BJ (cell line): ENCODE results near the gene LYPLAL1. TPM values are rescaled to one million over a fixed set of nuclear protein-coding genes. Genes with fewer than 3 reads are reported as not detected.

ENCODE experiments used
- CTCF ChIA-PET: fragments of 350-600 bp; formaldehyde crosslinking; extraction: SDS; loops from one replicate; lab custom pipeline; 2021; ENCODE audit warnings: antibody characterized with exemption, inconsistent platforms; lab: Yijun Ruan, JAX
- POLR2A ChIA-PET: fragments of 300-600 bp; sonication (Branson Sonifier 250); formaldehyde crosslinking; extraction: SDS; loops from one replicate; lab custom pipeline; 2021; ENCODE audit warnings: antibody characterized with exemption; lab: Charles Lee
- DNase-seq: peaks from one replicate; pipeline ENCODE4 v3.0.0-alpha.2; 2011; ENCODE audit warnings: low read depth
- H3K27me3 ChIP-seq: 2 replicates; pipeline ENCODE4 v1.6.0; 2011; ENCODE audit warnings: low read length; ENCODE audit not compliant: control insufficient read depth, insufficient read depth
- H3K36me3 ChIP-seq: 2 replicates; pipeline ENCODE4 v1.5.1; 2011; ENCODE audit warnings: low read length; ENCODE audit not compliant: control insufficient read depth, insufficient read depth
- H3K4me3 ChIP-seq: 2 replicates; pipeline ENCODE4 v1.5.1; 2011; ENCODE audit warnings: low read depth, mild to moderate bottlenecking, control low read depth, low read length
- polyA plus RNA-seq: library from polyadenylated mRNA; depleted of rRNA; stranded (reverse); fragments of >200 nt; gene quantifications from 2 replicates; pipeline ENCODE4 v1.2.3, GENCODE V29; 2011
- TF ChIP-seq, protein P1 (sequence below): IDR thresholded peaks from 2 replicates; pipeline ENCODE4 v1.5.1; 2011; ENCODE audit warnings: low read depth, mild to moderate bottlenecking, control low read depth, inconsistent platforms, low read length, moderate library complexity; ENCODE audit not compliant: insufficient read depth

Gene LYPLAL1
- polyA plus RNA-seq, 1 experiment, result 4.1 TPM

DNA sequence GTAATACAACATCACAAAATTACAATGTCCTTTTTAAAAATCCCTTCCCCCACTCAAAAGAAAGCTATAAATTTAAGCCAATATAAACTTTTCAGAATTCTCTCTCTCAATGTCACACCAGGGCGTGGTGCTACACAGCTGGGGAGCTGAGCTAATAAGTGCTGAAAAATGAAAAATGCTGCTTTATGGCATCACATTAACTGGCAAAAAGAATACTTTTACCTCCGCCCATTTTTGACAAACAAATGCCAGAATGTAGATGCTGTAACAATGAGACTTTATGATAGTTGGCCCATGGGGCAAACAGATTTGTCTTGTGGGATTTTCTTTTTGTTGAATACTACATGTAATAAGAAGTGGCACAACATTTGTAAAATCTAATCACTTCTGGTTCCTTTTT lies 12.7 kb upstream of the LYPLAL1 start:
- CTCF ChIA-PET, result interaction anchor here (1.0 to 1.2 kb wide), 2 partner anchors 10 to 14 kb away, joined by 3 read pairs; no protein-coding TSS in a partner anchor
- no peaks in the 10 kb centered on the region for H3K36me3 ChIP-seq
- TF ChIP-seq, protein P1, sequence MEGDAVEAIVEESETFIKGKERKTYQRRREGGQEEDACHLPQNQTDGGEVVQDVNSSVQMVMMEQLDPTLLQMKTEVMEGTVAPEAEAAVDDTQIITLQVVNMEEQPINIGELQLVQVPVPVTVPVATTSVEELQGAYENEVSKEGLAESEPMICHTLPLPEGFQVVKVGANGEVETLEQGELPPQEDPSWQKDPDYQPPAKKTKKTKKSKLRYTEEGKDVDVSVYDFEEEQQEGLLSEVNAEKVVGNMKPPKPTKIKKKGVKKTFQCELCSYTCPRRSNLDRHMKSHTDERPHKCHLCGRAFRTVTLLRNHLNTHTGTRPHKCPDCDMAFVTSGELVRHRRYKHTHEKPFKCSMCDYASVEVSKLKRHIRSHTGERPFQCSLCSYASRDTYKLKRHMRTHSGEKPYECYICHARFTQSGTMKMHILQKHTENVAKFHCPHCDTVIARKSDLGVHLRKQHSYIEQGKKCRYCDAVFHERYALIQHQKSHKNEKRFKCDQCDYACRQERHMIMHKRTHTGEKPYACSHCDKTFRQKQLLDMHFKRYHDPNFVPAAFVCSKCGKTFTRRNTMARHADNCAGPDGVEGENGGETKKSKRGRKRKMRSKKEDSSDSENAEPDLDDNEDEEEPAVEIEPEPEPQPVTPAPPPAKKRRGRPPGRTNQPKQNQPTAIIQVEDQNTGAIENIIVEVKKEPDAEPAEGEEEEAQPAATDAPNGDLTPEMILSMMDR, result no peak
- no peak overlapping the region for H3K4me3 ChIP-seq
- DNase-seq, result no peak
- H3K27me3 ChIP-seq, result no peaks in the 10 kb centered on the region
- POLR2A ChIA-PET, result no interaction called here

DNA sequence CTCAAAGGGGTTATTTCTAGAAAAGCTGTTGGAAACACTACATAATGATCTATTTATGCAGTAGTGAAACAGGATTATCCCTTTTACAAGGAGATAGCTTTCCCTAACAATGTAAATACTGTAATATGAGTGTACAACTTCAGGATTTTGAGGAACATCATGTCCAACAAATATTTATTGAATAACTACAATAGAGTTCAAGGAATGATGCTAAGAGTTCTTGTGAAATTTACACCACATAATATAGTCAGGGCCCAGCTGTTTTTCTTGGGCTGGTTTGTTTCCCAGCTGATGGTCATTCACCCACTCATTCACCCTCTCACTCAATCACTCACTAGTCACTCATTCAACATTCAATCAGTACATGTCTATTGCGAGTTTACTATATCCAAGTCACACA lies 12.3 kb upstream of the LYPLAL1 start:
- ChIA-PET POLR2A (no interaction called here), CTCF (interaction anchor here (0.6 to 1.2 kb wide), 4 partner anchors 11 to 621 kb away, joined by 3 to 4 read pairs (median 3); partner anchors contain the start of gene LYPLAL1)
- TF ChIP-seq, protein P1, result no peak

DNA sequence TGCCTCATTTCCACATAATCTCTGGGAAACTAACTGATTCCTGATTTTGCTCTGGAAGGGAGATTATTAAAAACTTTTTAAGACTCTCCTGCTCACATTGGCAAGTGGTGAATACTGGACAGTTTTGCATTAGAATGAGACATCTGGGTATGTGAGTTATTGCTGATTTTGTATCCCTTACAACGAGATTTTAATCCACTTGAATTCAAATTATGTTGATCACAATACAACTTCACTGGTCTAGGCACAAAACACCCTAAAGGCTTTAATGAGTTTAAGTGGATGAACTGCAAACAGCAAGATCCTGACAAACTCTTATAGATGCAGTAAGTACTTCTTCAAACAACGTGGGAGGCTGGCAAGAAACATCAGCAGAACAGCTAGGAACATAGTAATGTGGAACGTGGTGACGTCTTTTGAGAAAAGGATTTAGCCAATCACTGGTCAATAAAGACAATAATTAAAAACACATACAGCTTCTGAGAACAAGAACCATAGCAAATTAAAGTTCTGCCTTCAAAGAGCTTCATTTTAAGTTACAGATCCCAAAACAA lies 10.2 kb upstream of the LYPLAL1 start:
- ChIA-PET POLR2A (no interaction called here), CTCF (interaction anchor here (0.8 kb wide), 1 partner anchor 14 kb away, joined by 3 read pairs; no protein-coding TSS in a partner anchor)
- TF ChIP-seq, protein P1, result no peak
- Histone ChIP-seq H3K4me3 (no peak overlapping the region), H3K36me3 (no peaks in the 10 kb centered on the region), H3K27me3 (no peaks in the 10 kb centered on the region)
- no peak for DNase-seq

More for the DNA sequence above, 12.3 kb upstream of the LYPLAL1 start:
- Histone ChIP-seq H3K4me3 (no peak overlapping the region), H3K27me3 (no peaks in the 10 kb centered on the region), H3K36me3 (no peaks in the 10 kb centered on the region)
- DNase-seq, result no peak

DNA sequence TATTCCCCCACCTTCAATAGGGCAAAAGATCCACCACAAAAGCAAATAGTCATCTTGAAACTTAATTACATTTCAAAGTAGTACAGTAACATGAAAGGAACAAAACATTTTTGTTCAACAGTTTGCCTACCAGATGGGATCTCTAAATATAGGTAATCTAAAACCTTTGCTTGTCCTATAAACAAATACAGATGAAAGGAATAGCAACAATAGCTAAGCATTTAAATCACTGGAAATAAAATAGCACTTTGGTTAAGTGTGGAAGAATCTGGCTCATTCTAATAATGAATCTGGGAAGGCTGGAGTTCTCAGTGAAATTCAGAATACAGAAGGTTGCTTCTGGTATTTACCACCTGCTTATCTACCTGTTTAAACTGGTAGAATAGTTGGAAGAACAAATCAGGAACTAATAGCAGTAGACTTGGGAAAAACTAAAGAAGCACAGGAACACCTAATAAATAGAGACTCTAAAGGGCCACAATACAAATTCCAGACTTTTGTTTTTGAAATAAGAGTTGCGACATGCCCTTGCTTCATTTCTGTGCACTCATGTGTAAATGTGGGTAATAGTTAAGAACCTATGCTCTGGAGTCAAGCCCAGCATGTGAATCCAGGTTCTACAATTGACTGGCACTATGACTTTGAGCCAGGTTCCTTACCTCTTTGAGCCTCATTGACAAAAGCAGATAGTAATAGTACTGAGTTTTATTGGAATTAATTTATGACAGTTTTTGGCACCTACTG lies 2.3 kb upstream of the LYPLAL1 start:
- DNase-seq, result no peak
- TF ChIP-seq, protein P1, result no peak
- Histone ChIP-seq H3K27me3 (no peaks in the 10 kb centered on the region), H3K4me3 (no peak overlapping the region), H3K36me3 (no peaks in the 10 kb centered on the region)
- ChIA-PET POLR2A (no interaction called here), CTCF (no interaction called here)

DNA sequence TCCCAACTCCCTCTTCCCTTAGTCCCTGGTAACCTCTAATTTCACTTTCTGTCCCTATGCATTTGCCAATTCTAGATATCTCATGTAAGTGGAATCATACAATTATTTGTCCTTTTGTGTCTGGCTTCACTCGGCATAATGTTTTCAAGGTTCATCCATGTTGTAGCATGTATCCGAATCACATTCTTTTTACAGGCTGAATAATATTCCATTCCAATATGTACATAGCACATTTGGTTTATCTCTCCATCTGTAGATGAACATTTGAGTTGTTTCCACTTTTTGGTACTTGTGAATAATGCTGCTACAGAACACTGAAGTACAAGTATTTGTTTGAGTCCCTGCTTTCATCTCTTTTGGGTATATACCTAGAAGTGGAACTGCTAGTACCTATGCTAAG lies 857 bp upstream of the LYPLAL1 start:
- Histone ChIP-seq H3K27me3 (no peaks in the 10 kb centered on the region), H3K4me3 (no peak overlapping the region), H3K36me3 (no peaks in the 10 kb centered on the region)
- TF ChIP-seq, protein P1, result no peak
- no peak for DNase-seq
- POLR2A ChIA-PET, result no interaction called here
- CTCF ChIA-PET, result no interaction called here
